Measurements from ENCODE around the gene RAPGEF5.

Gene RAPGEF5

DNA sequence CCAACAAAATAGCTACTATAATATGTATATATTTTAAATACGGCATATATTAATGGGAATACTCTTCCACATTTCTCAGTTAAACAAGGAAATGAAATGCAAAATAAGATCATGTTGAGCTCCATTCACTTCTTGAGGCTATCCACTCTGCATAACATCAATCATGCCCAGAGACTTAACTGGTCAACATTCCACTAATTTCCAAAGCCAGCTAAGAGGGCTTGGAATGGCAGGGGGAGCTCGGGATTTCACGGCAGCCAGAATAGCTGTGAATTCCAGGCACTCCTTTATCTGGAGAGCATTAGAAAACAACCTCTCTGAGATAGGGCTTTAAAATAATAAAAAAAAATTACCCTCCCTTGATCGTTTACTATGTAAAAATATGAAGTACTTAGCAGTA is 216.4 kb downstream of the RAPGEF5 start:
- DNase-seq: no peak

DNA sequence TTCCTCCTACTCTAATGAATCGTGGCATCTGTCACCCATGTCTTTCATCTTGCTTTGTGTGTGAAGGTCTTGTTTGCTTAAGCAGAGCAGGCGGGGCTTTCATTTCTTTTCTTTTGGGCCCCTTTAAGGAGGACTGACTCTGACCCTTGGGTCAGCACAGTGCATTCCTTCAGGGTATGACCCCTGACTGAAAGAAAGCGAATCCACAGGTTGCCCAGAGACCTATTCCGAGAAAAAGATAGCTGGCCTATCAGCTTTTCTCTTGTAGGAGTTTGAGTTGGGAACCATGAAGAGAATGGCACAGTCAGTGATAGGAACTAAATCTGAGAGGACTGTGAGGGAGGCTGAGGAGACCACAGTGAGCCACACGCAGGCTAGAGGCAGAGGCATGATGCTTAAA is 218.1 kb downstream of the RAPGEF5 start:
- DNase-seq: no peak

DNA sequence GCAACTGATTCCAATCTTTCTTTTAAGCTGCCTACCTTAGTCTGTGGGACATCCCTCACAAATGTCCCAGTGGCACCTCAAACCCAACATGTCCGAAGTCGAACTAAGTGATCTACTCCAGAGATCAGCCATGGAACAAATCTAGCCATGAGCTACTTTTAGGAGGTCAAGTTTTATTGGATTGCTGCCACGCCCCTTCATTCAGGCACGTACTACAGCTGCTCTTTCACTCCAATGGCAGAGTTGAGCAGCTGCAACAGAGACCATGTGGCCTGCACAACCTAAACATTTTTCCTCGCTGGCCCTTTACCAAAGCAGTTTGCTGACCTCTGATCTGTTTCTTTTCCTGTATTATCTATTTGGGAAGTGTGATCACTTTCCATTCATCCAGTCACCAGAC is 218.8 kb downstream of the RAPGEF5 start:
- no peak for DNase-seq

DNA sequence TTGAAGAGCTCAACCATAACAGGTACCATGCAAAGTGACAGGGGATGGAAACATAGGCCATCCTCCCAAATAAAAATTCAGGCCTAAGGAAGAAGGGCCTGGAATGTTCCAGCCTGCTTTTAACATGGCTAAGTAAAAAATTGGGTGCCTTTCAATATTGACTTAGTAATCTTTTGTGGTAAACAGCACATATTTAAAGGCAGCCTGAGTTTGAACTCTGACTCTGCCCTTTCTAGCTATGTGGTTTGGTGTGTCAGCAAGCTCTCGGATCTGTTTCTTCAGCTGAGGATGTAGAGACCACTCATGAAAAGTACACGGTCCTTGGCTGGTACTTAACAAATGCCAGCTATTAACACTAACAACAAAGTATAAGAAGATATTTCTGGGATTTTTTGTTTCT is 219.5 kb downstream of the RAPGEF5 start:
- no peak for DNase-seq

DNA sequence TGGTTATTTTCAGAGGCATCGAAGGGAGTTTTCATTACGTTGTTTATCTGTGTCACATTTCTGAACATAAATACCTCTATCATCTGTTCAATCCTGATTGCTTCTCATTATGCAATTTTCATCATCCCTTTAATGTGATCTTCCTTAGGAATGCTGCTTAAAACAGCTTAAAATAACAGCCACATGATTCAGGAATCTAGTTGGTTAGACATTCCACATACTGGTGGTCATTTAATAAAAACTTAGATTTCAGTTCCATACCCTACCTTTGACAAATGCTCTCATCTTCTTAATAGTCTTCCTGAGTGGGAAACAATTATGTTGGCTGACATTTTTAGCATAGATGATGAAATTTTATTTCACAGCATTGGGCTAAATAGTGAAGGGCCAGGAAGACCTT is 219.9 kb downstream of the RAPGEF5 start:
- no peak for DNase-seq

DNA sequence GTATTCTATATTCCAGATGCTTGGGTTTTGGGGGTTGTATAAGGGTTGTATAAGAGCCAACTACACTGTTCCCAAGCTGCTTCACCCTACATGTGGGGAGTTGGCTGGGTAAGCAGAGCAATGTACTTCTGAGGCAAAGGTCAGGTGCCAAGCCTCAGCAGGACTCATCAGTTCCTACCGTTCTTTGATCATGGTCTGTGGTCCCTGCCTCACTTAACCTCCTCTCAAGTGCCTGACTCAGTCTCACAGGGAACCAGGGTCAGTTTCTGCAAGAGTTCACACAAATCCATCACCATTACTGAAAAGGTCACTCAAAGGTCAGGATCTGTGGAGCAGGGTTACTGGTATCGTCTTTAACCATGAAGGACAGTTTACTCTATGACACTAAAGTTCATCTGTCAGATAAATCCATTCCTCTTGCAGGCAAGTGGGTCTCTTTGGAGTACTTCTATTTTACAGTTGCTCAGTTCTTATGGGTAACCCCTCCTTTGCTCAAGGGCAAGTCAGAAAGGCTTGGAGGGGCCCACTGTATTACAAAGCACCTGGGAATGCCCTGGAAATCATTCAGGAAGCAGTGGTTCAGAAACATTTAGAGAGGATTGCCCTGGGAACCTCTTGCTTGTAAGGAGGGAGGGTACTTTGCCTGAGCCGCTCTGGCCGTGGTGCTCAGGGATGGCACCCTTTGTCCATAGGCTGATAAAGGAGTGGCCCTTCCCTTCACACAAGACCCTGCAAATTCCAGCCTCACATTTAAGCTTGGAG is 227.0 kb downstream of the RAPGEF5 start:
- no peak for DNase-seq

DNA sequence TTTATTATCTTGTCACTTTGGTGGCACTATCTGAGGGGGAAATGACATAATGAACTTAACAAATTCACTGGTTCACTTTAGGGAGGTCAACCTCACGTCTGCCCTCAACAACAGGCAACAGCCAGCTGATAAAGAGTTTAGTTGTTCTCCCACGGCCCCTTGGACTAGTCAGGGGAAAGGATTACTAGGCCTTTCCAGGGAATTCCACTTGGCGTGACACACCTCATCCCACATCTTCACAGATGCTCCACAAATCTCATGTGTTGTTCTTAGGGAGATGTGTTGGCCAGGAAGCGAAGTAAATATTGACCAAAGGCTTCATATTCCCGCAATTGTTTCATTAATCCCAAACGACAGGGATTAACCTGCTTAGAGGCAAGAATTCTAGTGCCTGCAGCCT is 227.8 kb downstream of the RAPGEF5 start:
- no peak for DNase-seq

DNA sequence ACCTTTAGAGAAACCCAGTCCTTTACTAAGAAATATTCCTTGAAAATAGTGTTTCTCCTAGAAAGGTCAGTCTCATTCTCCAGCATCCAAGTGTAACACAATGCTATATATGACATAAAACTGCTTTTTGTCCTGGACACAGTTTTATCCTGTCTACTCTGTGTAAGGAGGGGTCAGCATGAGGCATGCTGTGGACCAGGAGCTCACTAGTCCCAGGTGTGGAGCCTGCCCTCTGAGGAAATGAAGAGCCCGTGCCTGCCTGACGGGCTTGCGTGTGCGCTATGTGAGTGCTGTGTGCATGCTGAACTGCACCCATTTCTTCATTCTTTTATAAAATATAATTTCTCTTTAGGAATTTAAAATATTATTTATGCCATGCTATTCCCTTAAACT is 228.4 kb downstream of the RAPGEF5 start:
- DNase-seq: no peak

DNA sequence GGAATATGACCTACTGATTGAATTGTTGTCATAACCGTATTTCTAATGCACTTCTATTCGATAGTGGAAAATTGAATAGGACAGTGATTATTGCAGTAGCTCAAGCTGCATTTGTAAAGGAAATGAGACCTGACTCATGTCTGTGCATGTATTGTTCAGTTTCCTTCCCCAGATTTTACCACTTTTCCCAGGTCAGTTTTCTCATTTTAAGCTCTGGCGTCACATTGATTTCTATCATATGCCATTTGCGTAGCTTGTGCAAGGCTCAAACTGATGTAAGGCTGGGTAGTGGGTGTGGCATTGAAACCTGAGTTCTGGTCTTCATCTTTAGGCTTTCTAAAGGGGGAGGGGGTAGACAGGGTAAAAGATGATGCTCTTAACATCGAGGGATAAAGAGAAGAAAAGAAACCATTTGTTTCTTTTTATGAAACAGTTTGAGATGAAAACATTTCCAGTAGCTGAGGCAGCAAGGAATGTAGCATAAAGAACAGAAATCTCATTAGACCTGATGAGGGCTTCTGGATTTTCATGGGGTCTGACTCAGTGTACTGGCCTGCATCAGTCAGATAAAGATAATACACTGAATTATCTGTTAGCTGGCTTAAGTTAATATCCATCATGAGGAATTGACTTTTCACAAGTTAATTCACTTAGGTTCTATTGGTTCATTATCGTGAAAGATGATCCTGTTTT is 229.0 kb downstream of the RAPGEF5 start:
- DNase-seq: no peak

DNA sequence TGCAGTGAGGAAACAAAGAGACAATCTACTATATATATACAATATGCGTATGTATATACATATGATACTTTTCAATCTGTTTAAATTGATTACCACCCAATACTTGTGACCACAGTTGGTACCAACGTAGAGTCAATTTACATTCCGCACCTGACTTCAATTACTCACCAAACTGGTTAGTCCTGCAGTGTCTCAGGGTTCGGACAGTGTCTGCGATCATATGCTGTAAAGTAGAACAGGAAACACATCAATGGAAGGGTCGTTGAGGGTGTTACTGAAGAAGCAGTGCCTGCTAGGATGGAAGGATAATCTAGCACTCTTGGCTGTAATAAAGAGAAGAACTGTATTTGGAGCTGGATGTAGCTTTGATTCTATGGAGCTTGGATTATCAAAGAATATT is 231.5 kb downstream of the RAPGEF5 start:
- DNase-seq: no peak

DNA sequence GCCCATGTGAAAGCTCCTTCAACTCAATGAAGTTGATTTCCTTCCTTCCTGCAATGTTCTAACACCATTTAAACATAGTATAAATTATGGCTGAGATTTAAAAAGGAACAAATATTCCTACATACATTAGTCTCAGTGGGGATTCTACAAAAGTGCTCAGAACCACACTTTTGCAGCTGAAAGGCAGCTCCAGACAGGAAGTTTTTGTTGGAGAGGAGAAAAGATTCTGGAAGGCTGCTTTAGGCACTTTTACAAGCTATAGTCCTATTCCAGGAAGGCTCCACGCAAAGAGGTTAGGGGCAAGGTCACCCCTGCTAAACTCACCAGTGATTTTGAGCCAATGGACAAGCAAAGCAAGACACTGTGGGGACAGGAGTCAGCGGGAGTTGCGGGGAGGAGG is 232.0 kb downstream of the RAPGEF5 start:
- no peak for DNase-seq

DNA sequence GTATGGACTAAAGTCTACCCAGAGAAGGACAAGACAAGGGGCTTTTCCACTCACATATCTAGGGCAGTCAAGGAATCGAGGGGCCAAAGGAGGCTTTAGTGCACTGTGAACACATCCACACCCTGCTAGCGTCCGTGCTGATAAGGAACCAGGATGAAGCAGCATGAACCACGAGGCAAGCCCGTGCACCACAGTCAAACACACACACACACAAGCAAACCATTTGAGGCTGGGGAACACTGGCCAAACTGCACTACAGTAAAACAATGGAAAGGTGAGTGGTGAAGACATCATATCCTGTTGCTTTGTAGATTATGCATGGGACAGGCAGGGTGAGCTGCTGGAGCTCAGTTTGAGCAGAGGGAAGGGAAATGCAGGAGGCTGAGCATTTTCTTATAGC is 233.8 kb downstream of the RAPGEF5 start:
- DNase-seq: no peak

DNA sequence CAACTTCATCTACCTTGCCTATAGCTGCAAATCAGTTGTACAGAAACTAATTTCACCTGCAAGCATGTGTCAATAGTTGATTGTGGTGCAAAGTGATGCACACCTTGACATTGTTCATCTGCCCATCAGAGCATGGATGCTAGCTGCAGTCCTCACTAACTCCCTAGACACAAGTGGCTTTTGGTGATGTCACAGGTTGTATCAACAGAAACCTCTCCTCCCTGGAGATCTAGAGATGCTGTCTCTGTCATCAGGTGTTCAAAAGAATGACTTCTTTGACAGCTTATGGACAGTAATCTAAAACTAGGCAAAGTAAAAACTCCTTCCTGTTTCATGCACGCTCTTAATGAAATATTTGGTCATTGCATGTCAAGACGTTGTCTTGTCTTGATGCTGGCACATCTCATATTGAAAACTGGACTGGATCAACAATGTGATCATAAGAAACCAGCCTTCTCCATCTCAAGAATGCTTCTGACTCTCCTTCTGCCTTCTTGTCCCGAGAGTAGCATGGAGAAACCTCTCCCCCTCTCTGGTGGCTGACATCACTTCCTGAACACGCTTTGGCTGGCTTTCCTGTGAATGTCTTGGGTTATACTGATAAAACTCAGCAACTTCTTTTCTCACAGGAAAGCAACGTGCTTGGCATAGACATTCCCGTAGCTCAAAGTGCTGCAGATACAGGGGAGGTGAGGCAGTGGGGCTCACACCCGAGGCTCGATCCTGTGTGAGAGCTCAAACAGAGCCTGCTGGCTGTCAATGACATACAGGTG is 235.1 kb downstream of the RAPGEF5 start:
- no peak for DNase-seq

DNA sequence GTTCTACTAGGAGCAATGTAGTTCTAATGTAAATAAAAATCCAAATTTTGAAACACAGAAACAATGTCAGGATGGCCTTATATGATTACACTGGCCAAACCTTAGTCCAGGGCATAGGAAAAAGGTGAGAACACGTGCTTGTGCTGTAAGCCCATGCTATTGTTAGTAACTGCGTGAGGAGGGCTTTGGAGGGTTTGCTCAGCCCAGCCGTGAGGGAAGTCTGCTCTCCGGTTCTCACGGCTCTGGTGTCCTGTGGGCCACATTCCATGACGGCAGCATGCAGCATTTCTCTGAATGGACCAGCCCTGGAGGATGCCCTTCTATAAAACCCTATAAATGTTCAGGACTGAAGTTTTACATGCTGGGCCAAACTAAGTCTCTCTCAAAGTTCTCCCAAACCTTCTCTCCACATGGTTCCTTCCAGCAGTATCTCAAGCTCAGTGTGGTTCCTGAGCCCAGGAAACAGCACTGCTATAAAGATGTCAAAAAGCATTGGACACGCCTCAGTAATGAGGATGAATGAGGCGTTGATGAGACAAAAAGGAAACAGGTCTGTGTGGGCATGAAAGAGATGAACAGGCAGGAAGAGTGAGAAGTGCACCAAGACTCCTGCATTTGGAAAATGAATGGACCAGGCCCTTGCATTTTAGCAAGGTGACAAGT is 236.4 kb downstream of the RAPGEF5 start:
- no peak for DNase-seq

DNA sequence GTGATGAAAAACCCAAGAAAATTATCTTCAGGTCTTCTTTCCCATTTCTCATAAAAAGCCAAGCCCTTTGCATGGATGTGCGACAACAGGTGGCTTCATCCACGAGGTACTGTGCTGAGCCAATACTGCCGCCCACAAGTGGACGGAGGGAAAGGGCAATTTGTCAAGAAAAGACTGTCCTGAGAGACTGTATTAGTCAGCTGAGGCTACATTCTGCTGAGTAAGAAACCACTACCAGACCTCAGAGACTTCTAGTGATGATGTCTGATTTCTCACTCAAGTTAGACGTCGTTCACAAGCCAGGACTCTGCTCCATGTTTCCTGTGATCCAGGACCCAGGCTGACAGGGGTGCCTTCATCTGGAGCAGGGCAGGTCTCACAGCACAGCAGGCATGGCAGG is 239.7 kb downstream of the RAPGEF5 start:
- DNase-seq: no peak

DNA sequence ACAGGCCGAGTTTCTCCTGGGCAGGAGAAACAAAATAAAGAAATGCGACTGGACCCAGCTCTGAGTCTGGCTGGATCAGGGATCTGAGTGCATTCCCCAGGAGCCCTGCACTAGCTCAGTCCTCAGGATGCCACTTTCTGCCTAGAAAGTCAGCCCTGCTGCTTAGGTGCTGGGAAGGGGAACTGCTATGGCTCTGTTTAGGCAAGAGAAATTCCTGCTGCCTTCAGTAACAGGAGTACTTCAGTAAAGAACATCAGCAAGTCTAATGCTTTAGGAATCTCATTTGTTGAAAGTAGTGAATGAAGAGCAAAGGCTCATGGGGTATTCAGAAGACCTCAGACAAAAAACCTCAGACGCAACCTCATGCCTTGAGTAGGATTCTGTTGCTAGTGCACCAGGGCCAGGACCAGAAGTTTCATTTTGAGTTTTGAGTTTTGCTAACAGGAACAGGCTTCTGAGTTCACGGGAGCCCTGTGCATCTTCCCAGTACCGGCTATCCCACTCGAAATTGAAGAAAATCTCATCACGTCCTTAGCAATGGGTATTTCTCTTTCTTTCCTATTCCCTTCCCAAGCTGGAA is 240.4 kb downstream of the RAPGEF5 start:
- no peak for DNase-seq

DNA sequence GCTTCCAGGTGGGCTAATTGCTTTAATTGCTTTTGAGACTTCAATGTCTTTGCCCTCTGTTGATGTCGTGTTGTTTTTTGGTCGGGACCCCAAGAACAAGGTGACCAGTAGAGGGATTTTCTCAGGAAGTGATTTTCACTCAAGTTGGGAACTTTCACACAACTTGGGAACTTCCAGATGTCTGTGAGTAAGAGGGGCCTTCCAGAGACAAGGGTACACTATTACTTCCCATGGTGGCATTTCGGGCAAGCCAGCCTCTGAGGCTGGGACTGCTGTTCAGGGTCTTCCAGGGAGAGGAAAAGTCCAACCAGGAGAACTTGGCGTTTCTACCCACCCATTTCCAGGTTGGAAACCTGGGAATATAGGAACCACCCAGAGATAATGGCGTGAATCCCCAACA is 241.3 kb downstream of the RAPGEF5 start:
- no peak for DNase-seq

DNA sequence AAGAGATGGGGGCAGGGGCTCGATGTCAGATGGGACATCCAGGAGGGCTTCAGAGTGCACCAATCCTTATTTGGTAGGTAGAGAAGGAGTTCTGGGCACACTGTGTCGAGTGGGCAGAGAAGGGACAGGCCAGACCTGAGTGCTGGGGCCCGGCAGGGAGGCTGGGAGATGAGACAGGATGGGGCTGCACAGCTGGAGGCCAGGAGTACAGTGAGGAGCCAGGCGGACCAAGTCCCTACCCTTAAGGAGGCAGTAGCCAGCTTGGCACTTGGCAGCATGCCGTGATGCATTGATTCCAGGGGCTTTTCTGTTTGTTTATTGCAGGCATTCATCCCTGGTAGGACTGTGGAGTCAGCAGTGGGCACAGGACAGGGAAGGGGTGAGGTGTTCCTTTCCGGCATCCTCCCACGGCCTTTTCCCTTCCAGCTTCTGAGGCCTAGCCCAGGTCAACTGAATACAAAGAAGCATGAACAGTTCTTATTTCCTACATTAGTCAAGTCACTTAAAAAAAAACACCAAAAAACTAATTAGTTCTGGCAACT is 242.4 kb downstream of the RAPGEF5 start:
- DNase-seq: no peak

DNA sequence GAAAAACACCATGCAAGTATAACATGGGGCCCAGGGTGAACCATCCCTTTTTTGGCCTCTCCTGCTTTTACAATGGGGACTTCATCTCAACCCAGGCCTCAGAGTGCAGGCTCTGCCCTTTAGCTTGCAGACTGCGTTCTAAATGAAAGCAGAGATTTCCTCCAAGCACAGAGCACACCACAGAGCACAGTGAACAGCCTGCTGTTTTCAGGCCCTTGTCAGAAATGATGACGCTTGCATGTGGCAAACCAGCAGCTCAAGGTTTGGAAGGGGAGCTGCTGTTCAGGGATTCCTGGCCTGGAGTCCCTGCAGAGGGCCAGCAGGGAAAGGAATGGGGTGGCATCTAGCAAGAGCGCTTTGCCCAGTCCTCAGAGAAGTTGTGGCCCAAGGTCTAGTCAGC is 243.9 kb downstream of the RAPGEF5 start:
- no peak for DNase-seq

DNA sequence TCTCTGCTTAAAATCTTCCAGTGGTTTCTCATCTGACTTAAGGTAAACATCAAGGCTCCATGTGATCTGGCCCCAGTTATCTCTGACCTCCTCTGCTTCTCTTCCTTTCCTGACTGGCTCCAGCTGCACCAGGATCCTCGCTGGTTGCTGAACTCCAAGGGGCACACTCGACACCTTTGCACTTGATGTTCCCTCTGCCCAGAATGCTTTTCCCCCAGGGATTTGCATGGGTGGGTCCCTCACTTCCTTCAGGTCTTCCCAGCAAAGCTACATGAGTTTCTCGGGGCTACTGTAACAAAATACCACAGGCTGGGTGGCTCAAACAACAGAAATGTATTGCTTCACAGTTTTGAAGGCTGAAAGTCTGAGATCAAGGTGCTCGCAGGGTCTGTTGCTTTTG is 245.3 kb downstream of the RAPGEF5 start:
- DNase-seq: no peak

DNA sequence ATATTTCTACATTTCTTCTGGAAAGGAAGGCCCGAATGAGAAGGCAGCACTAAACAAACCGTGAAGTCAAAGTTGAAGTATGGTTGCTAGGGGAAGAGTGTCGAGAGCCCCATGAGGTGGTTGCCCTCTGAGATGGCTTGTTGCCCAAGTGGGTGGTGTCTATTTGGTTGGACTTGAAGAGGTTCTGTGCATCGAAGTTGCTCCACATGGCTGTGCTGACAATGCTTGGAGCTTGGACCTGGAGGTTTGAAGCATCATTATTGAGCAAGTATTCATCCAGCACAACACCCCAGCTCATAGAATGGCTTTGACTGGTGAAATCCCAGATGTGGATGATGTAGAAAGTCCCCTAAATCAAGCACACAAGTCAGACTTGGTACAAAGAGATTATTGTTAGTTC is 246.1 kb downstream of the RAPGEF5 start:
- no peak for DNase-seq

DNA sequence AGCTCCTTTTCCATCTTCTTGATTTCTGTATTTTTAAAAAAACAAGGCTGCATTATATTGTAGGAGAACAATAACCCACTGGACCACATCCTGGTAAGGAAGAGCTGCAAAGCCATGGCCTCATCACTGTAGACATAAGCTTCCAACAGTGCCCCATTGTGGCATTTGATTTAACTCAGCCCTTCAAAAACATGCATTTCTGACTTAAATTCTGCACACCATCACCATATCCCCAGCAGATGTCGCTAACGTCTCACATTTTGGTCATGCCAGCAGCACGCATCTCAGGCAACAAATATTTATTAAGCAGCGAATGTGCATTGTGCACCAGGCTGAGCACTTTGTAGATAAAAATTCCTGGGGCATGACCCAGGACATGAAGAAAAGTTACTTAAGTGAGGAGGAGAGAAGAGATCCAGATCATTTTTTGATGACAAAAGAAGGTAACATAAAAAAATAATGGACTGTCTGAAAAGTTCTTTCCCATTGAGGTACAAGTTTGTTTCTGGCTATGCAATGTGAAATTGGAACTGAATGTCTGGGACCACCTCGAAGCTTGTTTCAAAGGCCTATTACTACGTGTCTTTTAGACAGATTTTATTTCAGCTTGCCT is 246.6 kb downstream of the RAPGEF5 start:
- peak; percentile 57 for DNase-seq

All from CD4-positive, alpha-beta T cell treated with Interferon gamma for 1 hour (primary cell).